ENCODE data around the gene FAM20C. TPM values are rescaled to one million over a fixed set of nuclear protein-coding genes. Genes with fewer than 3 reads are reported as not detected.

The FAM20C gene
- total RNA-seq, 4 donors from 2014 or later, result 3.8 to 28.8 (median 16.4) TPM

GRCh38 chr7:269721-270120 is 77.3 kb downstream of the FAM20C start:
- Histone ChIP-seq H3K27ac (no peak overlapping the region), H3K9me3 (peaks cover 0 to 11% of the 10 kb centered on the region in 2 donors), H3K27me3 (no peaks in the 10 kb centered on the region), H3K4me1 (no peaks in the 10 kb centered on the region), H3K36me3 (no peaks in the 10 kb centered on the region), H3K4me3 (no peak overlapping the region)
- DNase-seq, result no peak
- TF ChIP-seq, protein P1, sequence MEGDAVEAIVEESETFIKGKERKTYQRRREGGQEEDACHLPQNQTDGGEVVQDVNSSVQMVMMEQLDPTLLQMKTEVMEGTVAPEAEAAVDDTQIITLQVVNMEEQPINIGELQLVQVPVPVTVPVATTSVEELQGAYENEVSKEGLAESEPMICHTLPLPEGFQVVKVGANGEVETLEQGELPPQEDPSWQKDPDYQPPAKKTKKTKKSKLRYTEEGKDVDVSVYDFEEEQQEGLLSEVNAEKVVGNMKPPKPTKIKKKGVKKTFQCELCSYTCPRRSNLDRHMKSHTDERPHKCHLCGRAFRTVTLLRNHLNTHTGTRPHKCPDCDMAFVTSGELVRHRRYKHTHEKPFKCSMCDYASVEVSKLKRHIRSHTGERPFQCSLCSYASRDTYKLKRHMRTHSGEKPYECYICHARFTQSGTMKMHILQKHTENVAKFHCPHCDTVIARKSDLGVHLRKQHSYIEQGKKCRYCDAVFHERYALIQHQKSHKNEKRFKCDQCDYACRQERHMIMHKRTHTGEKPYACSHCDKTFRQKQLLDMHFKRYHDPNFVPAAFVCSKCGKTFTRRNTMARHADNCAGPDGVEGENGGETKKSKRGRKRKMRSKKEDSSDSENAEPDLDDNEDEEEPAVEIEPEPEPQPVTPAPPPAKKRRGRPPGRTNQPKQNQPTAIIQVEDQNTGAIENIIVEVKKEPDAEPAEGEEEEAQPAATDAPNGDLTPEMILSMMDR (IDR thresholded peaks at IDR 0.05), result no peak
- no peak for TF ChIP-seq POLR2A (IDR thresholded peaks at IDR 0.05)
- intact Hi-C loops (cut with DNase I; ENCODE audit: low total_unique reads), result no loop called here

DNA sequence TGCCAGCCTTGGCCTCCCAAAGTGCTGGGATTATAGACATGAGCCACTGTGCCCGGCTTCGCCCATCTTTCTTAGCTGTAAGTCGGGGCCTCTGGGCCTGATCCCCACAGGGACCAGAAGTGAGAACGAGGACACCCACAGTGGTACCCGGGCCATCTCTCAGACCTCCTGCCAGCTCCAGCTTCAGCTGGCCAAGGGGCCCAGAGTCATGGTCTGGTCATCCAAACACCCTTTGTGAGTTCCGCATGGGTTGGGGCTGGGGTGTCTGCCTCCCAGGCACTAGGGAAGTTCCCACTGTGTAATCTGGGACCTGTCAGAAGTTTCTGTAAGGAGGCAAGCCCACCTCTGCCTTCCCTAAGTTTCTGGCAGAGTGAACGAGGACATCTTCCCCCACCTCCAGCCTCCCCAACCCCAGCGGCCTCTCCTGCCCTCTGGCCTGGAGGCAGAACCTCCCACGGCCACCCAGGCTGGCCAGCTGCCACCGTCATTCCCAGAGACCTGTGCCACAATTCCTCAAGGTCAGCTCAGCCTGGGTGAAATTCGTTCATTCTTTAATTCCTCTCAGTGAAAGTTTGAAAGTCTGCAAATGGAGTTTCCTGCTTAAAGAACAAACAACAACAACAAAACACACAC is 78.1 kb downstream of the FAM20C start:
- Histone ChIP-seq H3K9me3 (peaks cover 0 to 11% of the 10 kb centered on the region in 2 donors), H3K27me3 (no peaks in the 10 kb centered on the region), H3K4me3 (no peak overlapping the region), H3K4me1 (no peaks in the 10 kb centered on the region), H3K27ac (no peak overlapping the region), H3K36me3 (no peaks in the 10 kb centered on the region)
- intact Hi-C loops (cut with DNase I; ENCODE audit: low total_unique reads), result no loop called here
- DNase-seq, result no peak
- TF ChIP-seq, protein P1 (IDR thresholded peaks at IDR 0.05), result no peak
- no peak for TF ChIP-seq POLR2A (IDR thresholded peaks at IDR 0.05)

DNA sequence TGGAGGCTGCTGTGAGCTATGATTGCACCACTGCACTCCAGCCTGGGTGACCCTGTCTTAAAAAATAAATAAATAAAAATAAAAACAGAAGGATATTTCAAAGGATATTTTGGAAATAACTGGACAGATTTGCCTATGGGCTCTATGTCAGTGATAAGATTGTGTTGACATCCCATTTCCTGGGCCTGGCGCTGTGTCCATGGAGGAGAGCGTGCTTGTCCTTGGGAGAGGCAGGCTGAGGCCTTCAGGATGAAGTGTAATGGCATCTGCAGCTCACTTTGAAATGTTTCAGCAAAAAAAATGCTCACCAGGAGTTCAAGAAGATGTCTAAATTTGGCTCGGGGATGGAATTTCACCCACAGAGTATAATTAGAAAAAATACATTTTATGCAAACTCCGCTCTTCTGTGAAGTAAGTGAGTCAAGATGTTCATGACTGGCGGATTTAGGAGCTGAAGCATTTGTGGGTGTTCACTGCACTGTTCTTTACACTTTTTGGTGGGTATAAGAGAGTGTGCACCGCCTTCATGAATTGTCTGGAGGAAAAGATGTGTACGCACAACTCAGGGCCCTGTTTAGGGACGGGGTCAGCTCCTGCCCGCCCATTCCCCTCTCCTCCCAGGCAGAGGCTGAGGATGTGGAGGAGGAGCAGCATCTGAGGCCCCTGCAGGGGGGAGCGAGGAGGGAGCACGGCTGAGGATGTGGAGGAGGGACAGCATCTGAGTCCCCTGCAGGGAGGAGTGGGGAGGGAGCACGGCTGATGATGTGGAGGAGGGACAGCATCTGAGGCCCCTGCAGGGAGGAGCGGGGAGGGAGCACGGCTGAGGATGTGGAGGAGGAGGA is 79.1 kb downstream of the FAM20C start:
- no peaks in the 10 kb centered on the region for H3K27me3 ChIP-seq
- H3K36me3 ChIP-seq, result no peaks in the 10 kb centered on the region

GRCh38 chr7:272108-272615 is 79.8 kb downstream of the FAM20C start:
- no peak for TF ChIP-seq POLR2A (IDR thresholded peaks at IDR 0.05)
- TF ChIP-seq, protein P1 (IDR thresholded peaks at IDR 0.05), result no peak
- H3K27me3 ChIP-seq, result no peaks in the 10 kb centered on the region
- peaks cover 0 to 11% of the 10 kb centered on the region in 2 donors for H3K9me3 ChIP-seq
- no peaks in the 10 kb centered on the region for H3K4me1 ChIP-seq
- no peak overlapping the region for H3K4me3 ChIP-seq
- DNase-seq, result no peak
- intact Hi-C loops (cut with DNase I; ENCODE audit: low total_unique reads), result no loop called here
- H3K36me3 ChIP-seq, result no peaks in the 10 kb centered on the region
- no peak overlapping the region for H3K27ac ChIP-seq

More for the DNA sequence above, 79.1 kb downstream of the FAM20C start:
- H3K4me3 ChIP-seq, result no peak overlapping the region
- DNase-seq, result no peak
- no peak for TF ChIP-seq POLR2A (IDR thresholded peaks at IDR 0.05)
- TF ChIP-seq, protein P1 (IDR thresholded peaks at IDR 0.05), result no peak
- intact Hi-C loops (cut with DNase I; ENCODE audit: low total_unique reads), result no loop called here
- H3K4me1 ChIP-seq, result no peaks in the 10 kb centered on the region
- H3K9me3 ChIP-seq, result peaks cover 0 to 11% of the 10 kb centered on the region in 2 donors
- H3K27ac ChIP-seq, result no peak overlapping the region

DNA sequence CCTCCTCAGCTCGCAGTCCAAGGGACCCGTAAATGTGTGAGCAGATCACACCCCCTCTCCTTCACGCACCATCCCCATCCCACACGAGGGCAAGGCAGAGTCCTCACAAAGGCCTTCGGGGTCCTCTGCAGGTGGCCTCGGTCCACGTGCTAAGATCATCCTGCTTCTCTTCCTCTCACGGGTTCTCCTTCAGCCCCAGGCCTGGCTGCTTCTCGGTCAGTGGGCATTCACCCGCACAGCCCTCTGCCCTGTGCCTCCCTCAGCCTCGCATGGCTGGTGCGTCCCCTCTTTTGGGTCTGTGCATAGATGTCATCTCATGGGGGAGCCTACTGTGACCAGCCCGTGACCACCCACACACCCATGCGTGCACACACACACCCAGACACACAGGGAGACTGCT is 80.3 kb downstream of the FAM20C start:
- no peak for TF ChIP-seq POLR2A (IDR thresholded peaks at IDR 0.05)
- TF ChIP-seq, protein P1 (IDR thresholded peaks at IDR 0.05), result no peak
- H3K4me1 ChIP-seq, result no peaks in the 10 kb centered on the region
- intact Hi-C loops (cut with DNase I; ENCODE audit: low total_unique reads), result no loop called here

More for the DNA sequence above, 80.3 kb downstream of the FAM20C start:
- Histone ChIP-seq H3K36me3 (no peaks in the 10 kb centered on the region), H3K4me3 (no peak overlapping the region), H3K9me3 (peaks cover 0 to 11% of the 10 kb centered on the region in 2 donors), H3K27me3 (no peaks in the 10 kb centered on the region), H3K27ac (no peak overlapping the region)
- no peak for DNase-seq
